HG03354 (cell line): Measurements from ENCODE around the gene ADGRL2.

Source experiments
- ATAC-seq: cut with Tn5 transposase; IDR thresholded peaks from one replicate; pipeline ENCODE4 v1.9.1; 2021; ENCODE audit warnings: mild to moderate bottlenecking; ENCODE audit not compliant: unreplicated experiment, poor library complexity, severe bottlenecking

The ADGRL2 gene

DNA sequence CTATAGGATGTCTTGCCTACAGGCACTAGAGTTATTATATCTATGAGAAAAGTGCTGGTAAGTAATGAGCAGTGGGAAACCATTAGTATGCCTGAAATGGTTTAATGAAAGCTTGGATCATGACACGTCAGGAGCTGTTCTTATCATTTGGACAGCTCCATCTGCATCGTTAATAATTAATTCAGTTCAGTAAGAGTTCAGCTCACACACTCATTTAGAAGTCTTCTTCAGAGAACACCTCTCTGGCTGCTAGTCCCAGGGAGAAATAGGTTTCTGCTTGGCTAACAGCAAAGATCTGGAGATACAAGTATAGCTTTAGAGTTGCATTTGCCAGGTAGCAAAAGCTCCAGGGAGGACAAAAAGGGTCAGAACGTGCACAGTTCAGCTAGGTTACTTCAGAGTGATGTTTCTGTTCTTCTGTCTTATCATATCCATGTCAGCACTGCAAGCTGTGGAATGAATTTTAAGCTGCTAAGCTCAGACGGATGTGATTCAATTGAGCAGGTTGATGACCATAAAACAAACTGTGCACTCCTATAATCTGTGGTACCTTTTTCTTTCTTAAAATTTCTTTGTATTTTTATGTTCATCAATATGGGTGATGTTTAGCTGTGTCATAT lies 173.6 kb downstream of the ADGRL2 start:
- ATAC-seq, result no peak

DNA sequence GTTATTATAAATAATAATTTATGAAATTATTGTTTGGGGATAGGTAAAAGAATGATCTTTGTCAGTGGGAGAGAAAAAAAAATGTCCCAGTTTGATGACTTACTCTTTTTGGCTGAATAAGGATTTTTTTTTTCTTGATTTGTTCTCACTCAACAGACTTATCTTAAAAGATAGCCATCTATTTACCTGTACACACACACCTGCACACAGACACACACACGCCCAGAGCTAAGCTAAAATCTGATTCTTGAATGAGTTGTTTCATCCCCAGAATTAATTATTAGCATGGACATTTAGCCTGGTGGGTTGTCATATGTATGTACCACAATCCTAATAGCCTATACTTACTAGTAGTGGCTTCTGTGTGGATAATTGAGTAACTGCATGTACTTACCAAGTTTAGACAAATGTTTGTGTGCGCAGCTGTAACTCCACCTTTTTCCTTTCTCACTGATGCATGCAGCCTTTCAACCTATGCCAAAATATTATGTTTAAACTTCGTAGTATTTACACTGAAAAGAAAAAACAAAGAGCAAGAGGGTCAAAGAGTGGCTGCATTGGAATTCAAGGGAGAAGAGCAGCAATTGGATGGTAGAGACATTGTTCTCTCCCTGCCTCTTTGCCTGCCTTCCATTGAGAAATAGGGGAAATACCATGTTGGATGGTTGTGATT lies 174.3 kb downstream of the ADGRL2 start:
- ATAC-seq, result no peak

DNA sequence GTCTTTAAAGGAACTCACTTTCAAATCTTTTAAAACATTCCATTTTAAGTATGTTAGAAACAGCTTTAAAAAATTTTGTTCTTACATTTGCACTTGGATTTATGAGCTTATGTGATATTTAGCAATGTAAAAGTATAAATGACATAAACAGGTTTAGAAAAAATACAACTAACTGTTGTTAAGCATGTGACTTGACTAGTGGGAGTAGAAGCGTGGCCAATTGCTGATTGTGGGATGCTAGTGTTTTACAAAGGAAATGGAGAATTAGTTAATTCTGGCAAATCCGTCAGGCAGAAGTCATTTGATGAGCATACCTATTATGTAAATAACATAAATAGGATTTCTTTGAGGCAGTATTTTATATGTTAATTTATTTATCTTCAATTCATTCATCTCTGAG lies 175.8 kb downstream of the ADGRL2 start:
- no peak for ATAC-seq

DNA sequence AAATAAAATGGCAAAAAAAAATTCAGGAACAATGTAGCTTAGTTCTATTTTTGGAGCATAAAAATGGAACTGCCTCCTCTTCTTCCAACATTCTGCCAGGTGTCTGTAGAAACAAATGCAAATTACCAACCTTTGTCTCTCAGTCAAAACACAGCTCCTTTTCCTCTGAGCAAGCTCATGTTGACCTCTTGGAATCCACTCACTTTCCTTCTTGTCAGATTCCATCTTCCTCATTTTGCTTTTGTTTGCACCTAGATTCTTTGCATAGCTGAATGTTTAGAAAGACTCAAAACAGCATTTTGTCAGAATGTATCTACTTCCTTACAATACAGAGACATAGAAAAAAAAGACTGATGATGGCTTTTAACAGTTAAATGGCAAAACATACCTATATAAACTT lies 178.2 kb downstream of the ADGRL2 start:
- ATAC-seq, result no peak

DNA sequence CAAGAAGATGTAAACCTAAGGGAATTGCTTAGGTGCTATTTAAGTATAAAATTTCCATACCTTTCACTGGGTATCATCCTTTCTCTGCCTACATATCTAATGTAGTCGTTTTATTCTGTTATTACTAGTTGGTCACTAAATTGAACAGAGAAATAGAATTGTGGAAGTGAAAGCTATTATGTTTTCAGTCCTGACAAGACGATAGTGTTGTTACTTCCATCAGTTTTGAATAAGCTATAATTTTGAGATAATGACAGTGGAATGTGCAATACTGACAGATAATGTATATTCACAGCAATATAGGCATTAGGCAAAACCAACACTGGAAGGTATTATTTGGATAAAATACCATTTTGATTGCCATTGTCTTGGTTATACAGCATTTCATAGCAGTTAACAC lies 181.8 kb downstream of the ADGRL2 start:
- no peak for ATAC-seq

DNA sequence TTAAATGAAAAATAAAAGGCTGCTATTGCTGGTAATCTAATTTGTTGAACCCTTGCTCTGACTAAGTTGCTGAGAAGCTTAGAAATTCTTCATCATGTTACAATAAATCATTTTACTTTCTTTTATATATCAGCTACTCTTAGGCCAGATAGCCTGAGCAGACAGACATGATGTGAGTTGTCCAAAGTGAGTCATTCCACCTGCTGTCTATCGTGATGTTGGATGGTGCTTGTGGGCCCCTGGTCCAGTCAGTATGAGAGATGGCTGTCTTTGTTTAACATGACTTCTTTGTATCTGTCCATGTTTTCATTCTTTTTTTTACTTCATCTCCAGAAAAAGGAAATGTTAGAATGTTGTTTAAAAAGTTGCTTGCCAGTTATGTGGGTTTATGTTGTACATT lies 188.8 kb downstream of the ADGRL2 start:
- ATAC-seq, result no peak

DNA sequence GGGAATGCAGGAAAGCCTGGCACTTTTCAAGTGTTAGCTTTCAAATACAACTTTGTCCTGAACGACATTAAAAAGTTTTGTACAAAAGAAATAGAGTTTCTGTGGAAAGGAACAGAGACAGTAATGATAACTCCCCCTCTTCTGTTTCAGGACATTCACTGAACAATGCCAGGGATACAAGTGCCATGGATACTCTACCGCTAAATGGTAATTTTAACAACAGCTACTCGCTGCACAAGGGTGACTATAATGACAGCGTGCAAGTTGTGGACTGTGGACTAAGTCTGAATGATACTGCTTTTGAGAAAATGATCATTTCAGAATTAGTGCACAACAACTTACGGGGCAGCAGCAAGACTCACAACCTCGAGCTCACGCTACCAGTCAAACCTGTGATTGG lies 189.5 kb downstream of the ADGRL2 start:
- ATAC-seq, result no peak

DNA sequence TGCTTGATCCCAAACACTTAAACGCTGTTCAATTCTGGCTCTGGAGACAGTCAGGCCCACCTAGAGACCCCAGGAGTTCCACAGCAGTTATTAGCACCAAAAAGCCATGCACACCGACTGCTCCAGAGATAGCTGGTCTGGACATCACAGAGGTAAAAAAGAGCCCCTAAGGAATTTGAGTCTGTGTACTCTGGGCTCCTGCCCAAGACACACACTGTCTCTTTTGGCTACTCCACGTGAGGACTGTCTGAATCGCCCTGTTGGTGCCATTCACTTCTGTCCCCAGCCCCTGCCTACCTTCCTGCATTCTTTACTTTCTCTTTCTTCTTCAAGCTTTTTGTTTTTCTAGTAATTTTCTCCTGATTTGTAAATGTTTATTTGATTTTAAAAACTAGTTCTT lies 197.4 kb downstream of the ADGRL2 start:
- no peak for ATAC-seq

DNA sequence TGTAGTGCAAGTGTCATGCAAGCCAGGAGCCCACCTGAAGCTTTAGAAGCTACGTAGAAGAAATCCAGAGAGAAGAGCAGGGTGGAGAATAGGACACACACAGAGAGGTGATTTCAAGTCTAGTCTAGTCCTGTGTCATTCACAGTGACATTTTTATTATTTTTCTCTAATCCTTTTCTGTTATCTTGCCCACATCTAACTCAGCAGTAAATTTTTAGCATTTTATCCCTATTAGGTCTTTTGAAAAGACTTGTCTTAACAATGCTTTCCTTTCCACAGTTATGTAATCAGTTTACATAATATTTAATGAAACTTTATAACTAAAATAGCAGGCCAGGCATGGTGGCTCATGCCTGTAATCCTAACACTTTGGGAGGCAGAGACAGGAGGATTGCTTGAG lies 198.6 kb downstream of the ADGRL2 start:
- ATAC-seq, result no peak

DNA sequence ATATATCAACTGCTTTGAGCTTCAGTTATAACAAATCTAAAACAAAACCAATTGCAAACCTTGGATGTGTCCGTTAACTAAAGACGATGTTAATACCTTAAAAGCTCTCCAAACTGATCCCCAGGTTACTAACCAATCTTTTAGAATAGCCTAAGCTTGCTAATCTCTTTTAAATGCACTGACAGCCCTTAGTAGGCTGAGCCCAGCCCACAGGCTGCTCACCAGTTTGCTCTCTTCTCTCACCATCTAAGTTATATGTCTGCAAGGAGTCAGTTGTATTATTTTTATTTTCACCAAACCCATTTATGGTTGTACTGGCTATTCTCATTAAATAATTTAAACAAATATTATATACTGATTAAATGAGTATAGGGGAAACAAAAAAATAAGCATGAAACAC lies 199.5 kb downstream of the ADGRL2 start:
- ATAC-seq, result no peak

DNA sequence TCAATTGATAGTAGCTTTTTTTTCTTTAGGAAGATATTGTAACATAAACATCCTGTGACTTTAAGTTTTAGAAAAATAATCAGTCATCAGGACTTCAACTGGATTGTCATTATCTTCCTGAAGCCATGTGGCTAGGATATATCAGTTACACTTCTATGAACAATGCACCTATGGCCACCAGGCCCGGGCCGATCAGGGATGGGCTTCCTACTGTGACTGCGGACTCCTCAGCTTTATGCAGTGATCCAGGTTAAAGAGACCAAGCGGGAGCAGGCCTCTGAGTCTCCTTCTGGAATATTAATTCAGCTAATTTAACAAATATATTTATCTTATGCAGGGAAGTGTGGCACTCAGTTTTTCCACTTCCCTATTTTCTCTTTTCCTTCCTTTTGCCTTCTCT lies 200.6 kb downstream of the ADGRL2 start:
- no peak for ATAC-seq

DNA sequence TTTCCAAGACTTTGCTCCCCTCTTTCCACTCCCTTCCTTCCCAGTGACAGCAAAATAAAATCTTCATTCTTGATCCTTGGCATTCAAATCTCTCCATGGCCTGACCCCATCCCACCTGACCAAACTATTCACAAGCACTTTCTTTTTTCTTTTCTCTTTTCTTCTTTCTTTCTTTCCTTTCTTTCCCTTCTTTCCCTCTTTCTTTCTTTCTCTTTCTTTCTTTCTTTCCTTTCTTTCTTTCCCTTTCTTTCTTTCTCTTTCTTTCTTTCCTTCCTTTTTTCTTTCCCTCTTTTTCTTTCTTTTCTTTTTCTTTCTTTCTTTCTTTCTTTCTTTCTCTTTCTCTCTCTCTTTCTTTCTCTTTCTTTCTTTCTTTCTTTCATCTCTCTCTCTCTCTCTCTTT lies 207.1 kb downstream of the ADGRL2 start:
- no peak for ATAC-seq

DNA sequence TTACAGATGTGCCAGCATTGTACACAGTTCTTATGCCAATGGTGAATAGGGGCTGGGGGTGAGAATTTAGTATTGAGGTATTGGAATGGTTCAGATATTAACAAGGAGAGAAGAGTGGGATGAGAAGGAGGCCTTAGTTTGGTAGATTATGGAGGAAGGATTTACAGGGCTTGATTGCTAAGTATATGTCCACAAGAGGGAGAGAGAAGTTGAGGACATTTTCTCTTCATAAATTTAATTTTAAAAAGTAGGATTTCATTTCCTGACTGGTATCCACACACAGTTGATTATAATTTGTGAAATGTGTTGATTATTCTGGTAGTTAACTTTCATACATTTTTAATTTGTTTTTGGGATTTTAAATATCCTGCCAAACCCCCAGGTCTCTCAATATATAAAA lies 213.0 kb downstream of the ADGRL2 start:
- no peak for ATAC-seq

DNA sequence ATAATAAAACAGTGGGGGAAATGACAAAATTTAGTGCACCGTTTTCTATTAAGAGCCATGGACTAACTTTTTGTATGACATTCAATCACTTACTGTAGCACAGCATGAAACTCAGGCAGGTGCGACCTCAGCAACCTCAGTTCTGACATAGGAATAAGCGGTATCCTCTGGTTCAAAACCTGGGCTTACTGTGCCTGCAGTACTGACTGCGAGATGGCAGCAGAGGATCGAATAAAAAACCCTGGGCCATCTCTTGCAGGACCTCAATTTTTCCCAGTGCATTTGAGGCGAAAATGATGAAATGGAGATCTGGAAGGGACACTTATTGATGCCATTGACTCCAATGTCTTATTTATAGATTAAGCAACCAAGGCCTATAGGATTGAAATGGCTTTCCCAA lies 214.7 kb downstream of the ADGRL2 start:
- ATAC-seq, result no peak

DNA sequence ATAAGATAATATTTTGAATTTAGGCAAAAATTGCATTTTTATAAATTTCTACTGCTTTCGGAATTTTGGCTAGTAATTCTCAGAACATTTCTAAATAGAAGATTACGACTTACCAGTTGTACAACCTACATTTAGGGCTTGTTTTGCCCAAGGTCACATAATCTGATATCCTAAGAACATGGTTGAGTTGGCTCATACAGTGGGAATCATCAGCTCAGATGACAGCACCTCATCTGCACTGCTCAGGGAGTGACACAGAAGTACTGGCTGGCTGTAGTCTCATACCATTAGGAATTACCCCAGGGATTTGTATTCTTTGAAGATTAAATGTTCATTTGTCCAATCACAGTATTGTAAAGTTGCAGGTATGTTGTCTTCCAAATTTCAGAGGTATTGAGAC lies 217.6 kb downstream of the ADGRL2 start:
- no peak for ATAC-seq

DNA sequence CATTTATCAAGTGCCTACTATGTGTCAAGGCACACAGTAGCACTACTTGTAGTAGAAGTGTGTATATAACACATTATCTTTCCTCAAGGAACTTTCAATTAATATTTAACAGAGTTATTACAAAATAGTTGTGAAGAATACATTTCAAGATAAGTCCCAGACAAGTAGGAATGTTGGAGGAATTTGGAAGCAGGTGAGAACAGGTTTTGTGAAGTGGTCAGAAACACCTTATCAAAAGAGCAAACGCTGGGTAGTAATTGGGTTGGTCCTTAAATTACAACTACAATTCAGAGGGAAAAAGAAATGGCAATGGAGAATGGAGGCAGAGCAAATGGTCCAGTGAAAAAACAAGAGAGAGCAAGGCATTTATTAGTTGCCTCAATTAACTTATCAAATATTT lies 218.8 kb downstream of the ADGRL2 start:
- no peak for ATAC-seq

DNA sequence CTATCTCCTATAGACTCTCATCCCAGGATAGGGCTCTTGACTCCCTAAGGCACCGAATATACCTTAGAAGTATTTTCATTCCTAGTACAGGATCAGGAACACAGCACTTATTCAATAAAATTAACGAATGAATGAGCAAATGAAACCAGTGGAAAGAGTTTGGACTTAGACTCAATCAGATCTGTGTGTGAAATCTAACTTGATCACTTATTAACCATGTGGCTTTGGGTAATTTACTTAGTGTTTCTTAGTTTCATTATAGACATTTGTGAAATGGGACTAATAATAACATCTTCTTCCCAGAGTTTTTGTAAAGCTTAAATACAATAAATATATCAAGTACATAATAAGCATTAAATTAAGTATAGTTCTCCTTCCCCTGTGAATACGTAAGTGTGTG lies 230.1 kb downstream of the ADGRL2 start:
- ATAC-seq, result no peak

DNA sequence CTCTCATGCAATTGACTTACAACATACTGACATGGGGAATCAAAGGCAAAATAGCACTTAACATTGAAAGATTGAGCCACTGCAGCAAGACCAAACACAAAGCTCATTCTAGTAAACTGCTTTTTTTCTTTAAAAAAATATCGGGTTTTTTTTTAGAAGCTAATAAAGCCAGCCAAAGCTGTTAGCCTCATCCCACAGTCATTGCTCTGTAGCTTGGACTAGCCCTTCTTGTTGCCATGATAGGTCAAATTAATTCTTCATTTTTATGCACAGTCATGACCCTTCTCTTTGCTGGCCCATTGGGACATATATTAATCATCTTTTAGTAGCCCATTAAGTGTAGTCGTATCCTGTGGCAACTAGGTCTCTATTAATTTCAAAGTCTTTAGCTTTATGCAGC lies 231.3 kb downstream of the ADGRL2 start:
- no peak for ATAC-seq

DNA sequence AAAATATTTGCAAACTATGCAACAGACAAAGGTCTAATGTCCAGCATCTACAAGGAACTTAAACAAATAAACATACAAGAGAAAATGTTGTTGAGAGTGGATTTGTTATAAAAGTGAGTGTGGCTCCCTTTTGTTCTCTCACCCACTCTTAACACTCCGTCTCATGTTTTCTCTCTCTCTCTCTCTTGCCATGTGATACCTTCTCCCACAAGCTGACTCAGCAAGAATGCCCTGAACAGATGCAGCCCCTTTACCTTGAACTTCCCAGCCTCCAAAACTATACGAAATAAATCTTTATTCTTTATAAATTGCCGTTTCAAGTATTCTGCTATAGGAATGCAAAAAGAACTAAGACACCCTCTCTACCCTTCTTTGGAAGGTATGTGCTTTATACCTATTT lies 234.1 kb downstream of the ADGRL2 start:
- no peak for ATAC-seq
